HCT116 (cell line): ENCODE results near the gene CSF1R.

Experiments used
- POLR2AphosphoS5 ChIP-seq: IDR thresholded peaks from 2 replicates; pipeline ENCODE4 v1.6.1; 2011; ENCODE audit warnings: mild to moderate bottlenecking, low read depth, low read length, moderate library complexity
- TF ChIP-seq, protein P1 (sequence below), 3 experiments: fragments of 200-600 bp in 1 of 3; sonication (generic) in 1 of 3; IDR thresholded peaks in 2 of 3; conservative IDR thresholded peaks in 1 of 3; 2 replicates each; pipeline ENCODE4 v1.5.1; 2012 to 2017; ENCODE audit warnings: low read depth in 2 of 3, low read length in 2 of 3, antibody characterized with exemption in 1 of 3, borderline replicate concordance in 1 of 3, control low read depth in 1 of 3, mild to moderate bottlenecking in 1 of 3, mixed read lengths in 1 of 3, mixed run types in 1 of 3, moderate library complexity in 1 of 3; ENCODE audit not compliant: insufficient read depth in 1 of 3
- TF ChIP-seq, protein P2 (sequence below): IDR thresholded peaks from 2 replicates; pipeline ENCODE4 v1.6.1; 2012; ENCODE audit warnings: low read depth

DNA sequence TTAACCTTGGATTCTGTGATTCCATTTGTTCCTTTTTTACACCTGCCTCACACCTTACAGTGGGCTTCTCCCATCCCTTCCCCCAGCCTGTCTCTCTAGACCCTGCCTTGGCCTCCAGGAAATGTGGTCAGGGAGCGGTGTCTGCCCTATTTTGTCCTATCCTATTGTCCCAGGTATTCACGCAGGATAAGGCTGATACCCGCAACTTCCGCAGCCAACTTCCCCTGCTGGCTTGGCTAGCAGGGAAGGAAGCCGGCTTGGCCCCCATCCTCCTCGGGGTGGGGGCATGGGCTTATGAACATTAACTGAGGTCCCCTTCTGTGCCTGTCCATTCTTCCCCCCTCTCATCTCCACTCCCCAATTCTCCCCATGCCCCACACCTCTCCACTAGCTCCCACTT lies 3.5 kb downstream of the CSF1R start:
- TF ChIP-seq, protein P1, sequence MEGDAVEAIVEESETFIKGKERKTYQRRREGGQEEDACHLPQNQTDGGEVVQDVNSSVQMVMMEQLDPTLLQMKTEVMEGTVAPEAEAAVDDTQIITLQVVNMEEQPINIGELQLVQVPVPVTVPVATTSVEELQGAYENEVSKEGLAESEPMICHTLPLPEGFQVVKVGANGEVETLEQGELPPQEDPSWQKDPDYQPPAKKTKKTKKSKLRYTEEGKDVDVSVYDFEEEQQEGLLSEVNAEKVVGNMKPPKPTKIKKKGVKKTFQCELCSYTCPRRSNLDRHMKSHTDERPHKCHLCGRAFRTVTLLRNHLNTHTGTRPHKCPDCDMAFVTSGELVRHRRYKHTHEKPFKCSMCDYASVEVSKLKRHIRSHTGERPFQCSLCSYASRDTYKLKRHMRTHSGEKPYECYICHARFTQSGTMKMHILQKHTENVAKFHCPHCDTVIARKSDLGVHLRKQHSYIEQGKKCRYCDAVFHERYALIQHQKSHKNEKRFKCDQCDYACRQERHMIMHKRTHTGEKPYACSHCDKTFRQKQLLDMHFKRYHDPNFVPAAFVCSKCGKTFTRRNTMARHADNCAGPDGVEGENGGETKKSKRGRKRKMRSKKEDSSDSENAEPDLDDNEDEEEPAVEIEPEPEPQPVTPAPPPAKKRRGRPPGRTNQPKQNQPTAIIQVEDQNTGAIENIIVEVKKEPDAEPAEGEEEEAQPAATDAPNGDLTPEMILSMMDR (IDR thresholded peaks at IDR 0.05 in 2 of 3, conservative IDR thresholded peaks at IDR 0.05 in 1 of 3; ENCODE audit: borderline replicate concordance in 1 of 3, insufficient read depth in 1 of 3, low read depth in 2 of 3, low read length in 2 of 3): no peak
- TF ChIP-seq, protein P2, sequence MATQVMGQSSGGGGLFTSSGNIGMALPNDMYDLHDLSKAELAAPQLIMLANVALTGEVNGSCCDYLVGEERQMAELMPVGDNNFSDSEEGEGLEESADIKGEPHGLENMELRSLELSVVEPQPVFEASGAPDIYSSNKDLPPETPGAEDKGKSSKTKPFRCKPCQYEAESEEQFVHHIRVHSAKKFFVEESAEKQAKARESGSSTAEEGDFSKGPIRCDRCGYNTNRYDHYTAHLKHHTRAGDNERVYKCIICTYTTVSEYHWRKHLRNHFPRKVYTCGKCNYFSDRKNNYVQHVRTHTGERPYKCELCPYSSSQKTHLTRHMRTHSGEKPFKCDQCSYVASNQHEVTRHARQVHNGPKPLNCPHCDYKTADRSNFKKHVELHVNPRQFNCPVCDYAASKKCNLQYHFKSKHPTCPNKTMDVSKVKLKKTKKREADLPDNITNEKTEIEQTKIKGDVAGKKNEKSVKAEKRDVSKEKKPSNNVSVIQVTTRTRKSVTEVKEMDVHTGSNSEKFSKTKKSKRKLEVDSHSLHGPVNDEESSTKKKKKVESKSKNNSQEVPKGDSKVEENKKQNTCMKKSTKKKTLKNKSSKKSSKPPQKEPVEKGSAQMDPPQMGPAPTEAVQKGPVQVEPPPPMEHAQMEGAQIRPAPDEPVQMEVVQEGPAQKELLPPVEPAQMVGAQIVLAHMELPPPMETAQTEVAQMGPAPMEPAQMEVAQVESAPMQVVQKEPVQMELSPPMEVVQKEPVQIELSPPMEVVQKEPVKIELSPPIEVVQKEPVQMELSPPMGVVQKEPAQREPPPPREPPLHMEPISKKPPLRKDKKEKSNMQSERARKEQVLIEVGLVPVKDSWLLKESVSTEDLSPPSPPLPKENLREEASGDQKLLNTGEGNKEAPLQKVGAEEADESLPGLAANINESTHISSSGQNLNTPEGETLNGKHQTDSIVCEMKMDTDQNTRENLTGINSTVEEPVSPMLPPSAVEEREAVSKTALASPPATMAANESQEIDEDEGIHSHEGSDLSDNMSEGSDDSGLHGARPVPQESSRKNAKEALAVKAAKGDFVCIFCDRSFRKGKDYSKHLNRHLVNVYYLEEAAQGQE: no peak
- TF ChIP-seq POLR2AphosphoS5: no peak
